CD4-positive, alpha-beta memory T cell (primary cell): ENCODE measurements around the gene TBL3. TPM values are rescaled to one million over a fixed set of nuclear protein-coding genes. Genes with fewer than 3 reads are reported as not detected.

Experiments
- CTCF ChIA-PET: fragments of 350-600 bp; sonication (Branson Sonifier 250); formaldehyde crosslinking; loops from one replicate; lab custom pipeline; 2021; ENCODE audit warnings: inconsistent platforms; ENCODE audit not compliant: partially characterized antibody; lab: Charles Lee
- POLR2A ChIA-PET: fragments of 350-600 bp; sonication (Branson Sonifier 250); formaldehyde crosslinking; loops from one replicate; lab custom pipeline; 2021; ENCODE audit not compliant: partially characterized antibody; lab: Charles Lee
- DNase-seq, 5 donors: peaks; one replicate each; pipeline versions ENCODE4 v3.0.0 to v3.0.0-alpha.2; 2020 to 2022; ENCODE audit warnings: mixed read lengths in 1 of 5
- H3K27ac ChIP-seq: one replicate; pipeline ENCODE4 v1.7.0; 2013; ENCODE audit warnings: low read depth, low read length
- H3K27me3 ChIP-seq: 2 replicates; pipeline ENCODE4 v1.7.0; 2013; ENCODE audit warnings: mild to moderate bottlenecking, low read length, moderate library complexity; ENCODE audit not compliant: insufficient read depth
- H3K36me3 ChIP-seq: 2 replicates; pipeline ENCODE4 v1.7.0; 2013; ENCODE audit warnings: mild to moderate bottlenecking, low read length, moderate library complexity; ENCODE audit not compliant: insufficient read depth
- H3K4me1 ChIP-seq: 2 replicates; pipeline ENCODE4 v1.7.0; 2013; ENCODE audit warnings: mild to moderate bottlenecking, low read length, moderate library complexity; ENCODE audit not compliant: insufficient read depth
- H3K4me3 ChIP-seq, 2 donors: one replicate each; pipeline ENCODE4 v1.7.0; 2013; ENCODE audit warnings: low read length in 2 of 2, mild to moderate bottlenecking in 1 of 2
- H3K9me3 ChIP-seq, 2 donors: one replicate each; pipeline ENCODE4 v1.7.0; 2013; ENCODE audit warnings: low read length in 2 of 2, control low read depth in 1 of 2; ENCODE audit not compliant: control insufficient read depth in 1 of 2
- H3K27ac Mint-ChIP-seq, 7 donors: one replicate each; pipeline ENCODE4 v1.8.0; 2020 to 2021; ENCODE audit warnings: mixed read lengths in 7 of 7, mild to moderate bottlenecking in 6 of 7, inconsistent platforms in 3 of 7, moderate library complexity in 3 of 7
- H3K27me3 Mint-ChIP-seq, 2 donors: one replicate each; pipeline ENCODE4 v1.8.0; 2020 to 2021; ENCODE audit warnings: mixed read lengths in 2 of 2
- H3K36me3 Mint-ChIP-seq, 2 donors: one replicate each; pipeline ENCODE4 v1.8.0; 2020 to 2021; ENCODE audit warnings: mixed read lengths in 2 of 2, inconsistent platforms in 1 of 2, mild to moderate bottlenecking in 1 of 2
- H3K4me1 Mint-ChIP-seq, 4 donors: one replicate each; pipeline ENCODE4 v1.8.0; 2020 to 2021; ENCODE audit warnings: mixed read lengths in 4 of 4, mild to moderate bottlenecking in 1 of 4
- H3K4me3 Mint-ChIP-seq, 8 donors: one replicate each; pipeline ENCODE4 v1.8.0; 2020 to 2021; ENCODE audit warnings: mixed read lengths in 8 of 8, mild to moderate bottlenecking in 7 of 8, moderate library complexity in 6 of 8, inconsistent platforms in 3 of 8
- H3K9me3 Mint-ChIP-seq, 8 donors: one replicate each; pipeline ENCODE4 v1.8.0; 2020 to 2021; ENCODE audit warnings: mixed read lengths in 8 of 8, mild to moderate bottlenecking in 5 of 8, inconsistent platforms in 3 of 8, moderate library complexity in 1 of 8
- intact Hi-C: fragments of 100-400 bp; cut with micrococcal nuclease; formaldehyde crosslinking; loops from one replicate; pipeline ENCODE4 v1.15.1; 2023
- polyA plus RNA-seq, 2 donors: library from polyadenylated mRNA; unstranded; fragments of 300-500 nt; fragmentation: Illumina TruSeq; gene quantifications; one replicate each; pipeline ENCODE4 v1.2.3, GENCODE V29; 2021
- total RNA-seq, 2 experiments: library from RNA; stranded (reverse); gene quantifications; one replicate each; pipeline ENCODE4 v1.2.3, GENCODE V29; 2021

The TBL3 gene
- total and polyA plus RNA-seq, 4 experiments from 2014 or later, result 33.2 to 47.6 (median 39.5) TPM

GRCh38 chr16:2003231-2003826 lies 31.5 kb downstream of the TBL3 start:
- Mint-ChIP-seq H3K36me3 (peaks cover 6 to 13% of the 10 kb centered on the region in 2 donors), H3K27me3 (no peaks in the 10 kb centered on the region), H3K9me3 (no peaks in the 10 kb centered on the region), H3K27ac (no peak overlapping the region), H3K4me1 (peaks cover 13 to 41% (median 22%) of the 10 kb centered on the region in 4 donors), H3K4me3 (no peak overlapping the region)
- H3K36me3 ChIP-seq, result peaks cover 34% of the 10 kb centered on the region
- H3K9me3 ChIP-seq, result no peaks in the 10 kb centered on the region
- ChIA-PET CTCF (interaction anchor here (0.6 to 4.9 kb wide), 17 partner anchors 9 to 548 kb away, joined by 3 to 44 read pairs (median 7); partner anchors contain the start of genes GFER, RNF151 and TRAF7), POLR2A (interaction anchor here (0.9 to 3.8 kb wide), 6 partner anchors 10 to 176 kb away, joined by 3 to 25 read pairs (median 5); partner anchors contain the start of genes FAHD1, HAGH, RPS2 and TBL3)
- H3K27ac ChIP-seq, result no peak overlapping the region
- no peaks in the 10 kb centered on the region for H3K27me3 ChIP-seq
- H3K4me3 ChIP-seq, result no peak overlapping the region
- no peak for DNase-seq
- H3K4me1 ChIP-seq, result peaks cover 33% of the 10 kb centered on the region
- intact Hi-C loops, result no loop called here

GRCh38 chr16:2003827-2004641 lies 32.2 kb downstream of the TBL3 start:
- H3K9me3 ChIP-seq, result no peaks in the 10 kb centered on the region
- ChIA-PET CTCF (interaction anchor here (0.6 to 4.9 kb wide), 21 partner anchors 9 to 548 kb away, joined by 3 to 44 read pairs (median 6); partner anchors contain the start of genes GFER, RNF151 and TRAF7), POLR2A (interaction anchor here (0.9 to 3.8 kb wide), 8 partner anchors 10 to 177 kb away, joined by 3 to 25 read pairs (median 4); partner anchors contain the start of genes FAHD1, HAGH, NTHL1 and RPS2)
- peaks cover 18 to 47% (median 27%) of the 10 kb centered on the region in 4 donors for H3K4me1 Mint-ChIP-seq
- H3K27me3 ChIP-seq, result no peaks in the 10 kb centered on the region
- peaks cover 40% of the 10 kb centered on the region for H3K4me1 ChIP-seq
- no peak overlapping the region for H3K4me3 ChIP-seq
- peaks cover 34% of the 10 kb centered on the region for H3K36me3 ChIP-seq
- no peaks in the 10 kb centered on the region for H3K27me3 Mint-ChIP-seq
- intact Hi-C loops, result no loop called here
- no peak overlapping the region for H3K27ac ChIP-seq
- H3K27ac Mint-ChIP-seq, result no peak overlapping the region
- peaks cover 5 to 14% of the 10 kb centered on the region in 2 donors for H3K36me3 Mint-ChIP-seq
- peak overlapping the region in 1 of 8 donors; percentile 17 for H3K4me3 Mint-ChIP-seq
- H3K9me3 Mint-ChIP-seq, result no peaks in the 10 kb centered on the region
- peak; percentile 82 to 87 (median 83) for DNase-seq

GRCh38 chr16:2004795-2005517 lies 33.1 kb downstream of the TBL3 start:
- Histone ChIP-seq H3K4me3 (no peak overlapping the region), H3K27me3 (no peaks in the 10 kb centered on the region), H3K36me3 (peaks cover 32% of the 10 kb centered on the region), H3K9me3 (no peaks in the 10 kb centered on the region), H3K4me1 (peaks cover 43% of the 10 kb centered on the region), H3K27ac (no peak overlapping the region)
- intact Hi-C loops, result loop anchor here (5.0 kb wide), 1 partner anchor 42 kb away; the partner anchor contains the start of genes NTHL1 and TSC2
- DNase-seq, result no peak
- Mint-ChIP-seq H3K4me3 (peak overlapping the region in 1 of 8 donors; percentile 36), H3K9me3 (no peaks in the 10 kb centered on the region), H3K27me3 (no peaks in the 10 kb centered on the region), H3K4me1 (peaks cover 18 to 47% (median 28%) of the 10 kb centered on the region in 4 donors), H3K36me3 (peaks cover 5 to 14% of the 10 kb centered on the region in 2 donors), H3K27ac (no peak overlapping the region)
- ChIA-PET CTCF (interaction anchor here (0.6 to 4.9 kb wide), 15 partner anchors 8 to 150 kb away, joined by 3 to 44 read pairs (median 6); partner anchors contain the start of genes GFER and TRAF7), POLR2A (interaction anchor here (0.6 to 3.8 kb wide), 7 partner anchors 11 to 406 kb away, joined by 3 to 25 read pairs (median 5); partner anchors contain the start of genes NTHL1, RPS2, TBL3 and TRAF7)

- CTCF ChIA-PET, result interaction anchor here (0.6 to 4.9 kb wide), 3 partner anchors 53 to 142 kb away, joined by 3 to 44 read pairs (median 3); no protein-coding TSS in a partner anchor
- peaks cover 50% of the 10 kb centered on the region for H3K4me1 ChIP-seq
- Mint-ChIP-seq H3K36me3 (peaks cover 5 to 17% of the 10 kb centered on the region in 2 donors), H3K4me3 (no peak overlapping the region), H3K9me3 (no peaks in the 10 kb centered on the region), H3K27ac (peak overlapping the region in 1 of 7 donors; percentile 57), H3K4me1 (peaks cover 23 to 53% (median 34%) of the 10 kb centered on the region in 4 donors), H3K27me3 (no peaks in the 10 kb centered on the region)
- H3K27ac ChIP-seq, result no peak overlapping the region
- H3K4me3 ChIP-seq, result no peak overlapping the region
- H3K9me3 ChIP-seq, result no peaks in the 10 kb centered on the region
- H3K27me3 ChIP-seq, result no peaks in the 10 kb centered on the region
- POLR2A ChIA-PET, result interaction anchor here (0.6 to 3.8 kb wide), 2 partner anchors 12 to 405 kb away, joined by 3 to 25 read pairs; no protein-coding TSS in a partner anchor
- DNase-seq, result no peak
- intact Hi-C loops, result loop anchor here (5.0 kb wide), 1 partner anchor 42 kb away; the partner anchor contains the start of genes NTHL1 and TSC2
- H3K36me3 ChIP-seq, result peaks cover 27% of the 10 kb centered on the region
These were observed 33.8 kb downstream of the TBL3 start for GRCh38 chr16:2005646-2006045.

- no peaks in the 10 kb centered on the region for H3K9me3 Mint-ChIP-seq
- Histone ChIP-seq H3K36me3 (peaks cover 22% of the 10 kb centered on the region), H3K27me3 (no peaks in the 10 kb centered on the region), H3K4me1 (peaks cover 51% of the 10 kb centered on the region), H3K4me3 (no peak overlapping the region), H3K27ac (no peak overlapping the region), H3K9me3 (no peaks in the 10 kb centered on the region)
- H3K36me3 Mint-ChIP-seq, result peaks cover 0 to 13% of the 10 kb centered on the region in 2 donors
- ChIA-PET CTCF (interaction anchor here (4.9 kb wide), 1 partner anchor 134 kb away, joined by 44 read pairs; no protein-coding TSS in a partner anchor), POLR2A (interaction anchor here (3.8 kb wide), 1 partner anchor 13 kb away, joined by 25 read pairs; no protein-coding TSS in a partner anchor)
- peaks cover 23 to 53% (median 34%) of the 10 kb centered on the region in 4 donors for H3K4me1 Mint-ChIP-seq
- peak overlapping the region in 3 of 7 donors; percentile 38 to 57 (median 57) for H3K27ac Mint-ChIP-seq
- peak overlapping the region in 1 of 8 donors; percentile 57 for H3K4me3 Mint-ChIP-seq
- no peak for DNase-seq
- intact Hi-C loops, result loop anchor here (5.0 kb wide), 1 partner anchor 41 kb away; the partner anchor contains the start of genes NTHL1 and TSC2
- H3K27me3 Mint-ChIP-seq, result no peaks in the 10 kb centered on the region
These were observed 34.5 kb downstream of the TBL3 start for GRCh38 chr16:2006317-2006716.
